GM18951 (cell line): ENCODE results near the gene MICAL2.

Experiments
- POLR2A ChIP-seq: IDR thresholded peaks from 4 replicates; pipeline ENCODE4 v1.6.1; 2011; ENCODE audit warnings: mild to moderate bottlenecking; ENCODE audit not compliant: insufficient read length, insufficient read depth; ENCODE audit errors: extremely low read depth
- in situ Hi-C: fragments of 300-500 bp; cut with MboI; formaldehyde crosslinking; loops from one replicate; pipeline ENCODE4 v1.12.0; 2022; ENCODE audit warnings: low sequenced_read_pairs, mixed read lengths, inconsistent platforms; ENCODE audit not compliant: unreplicated experiment

The MICAL2 gene

DNA sequence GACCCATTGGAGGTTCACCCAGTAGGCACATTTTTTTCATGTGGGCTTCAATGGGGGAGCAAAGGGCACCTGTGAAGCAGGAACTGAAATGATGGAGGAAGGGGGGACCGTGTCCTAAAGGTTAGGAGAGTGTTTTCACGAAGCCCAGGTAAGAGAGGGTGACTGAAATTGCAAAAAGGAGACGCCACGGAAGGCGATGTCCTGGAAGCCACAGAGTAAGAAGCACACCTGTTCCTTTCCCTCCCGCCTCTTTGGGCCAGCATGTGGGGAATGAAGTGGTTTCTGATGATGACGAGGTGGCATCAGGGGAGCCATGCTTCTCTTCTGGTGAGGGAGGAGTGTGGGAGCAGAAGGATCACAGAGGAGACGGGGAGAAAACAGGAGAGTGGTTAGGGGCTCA, 37.0 kb upstream of the MICAL2 start:
- no peak for TF ChIP-seq POLR2A
- in situ Hi-C loops = no loop called here

DNA sequence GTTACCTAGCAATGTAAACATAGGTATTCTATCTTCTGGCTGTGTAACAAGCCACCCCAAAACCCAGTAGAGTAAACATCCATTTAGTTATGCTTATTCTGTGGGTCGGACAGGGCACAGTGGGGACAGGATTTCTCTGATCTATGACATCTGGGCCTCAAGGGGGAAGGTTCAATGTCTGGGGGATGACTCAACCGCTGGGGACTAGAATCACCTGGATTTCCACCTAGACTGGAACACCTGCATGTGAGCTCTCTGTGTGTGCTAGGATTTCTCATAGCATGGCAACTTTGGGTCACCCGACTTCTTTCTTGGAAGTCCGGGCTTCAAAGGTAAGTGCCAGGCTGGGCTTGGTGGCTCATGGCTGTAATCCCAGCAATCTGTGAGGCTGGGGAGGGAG, 36.5 kb upstream of the MICAL2 start:
- TF ChIP-seq POLR2A = no peak
- in situ Hi-C loops = no loop called here

DNA sequence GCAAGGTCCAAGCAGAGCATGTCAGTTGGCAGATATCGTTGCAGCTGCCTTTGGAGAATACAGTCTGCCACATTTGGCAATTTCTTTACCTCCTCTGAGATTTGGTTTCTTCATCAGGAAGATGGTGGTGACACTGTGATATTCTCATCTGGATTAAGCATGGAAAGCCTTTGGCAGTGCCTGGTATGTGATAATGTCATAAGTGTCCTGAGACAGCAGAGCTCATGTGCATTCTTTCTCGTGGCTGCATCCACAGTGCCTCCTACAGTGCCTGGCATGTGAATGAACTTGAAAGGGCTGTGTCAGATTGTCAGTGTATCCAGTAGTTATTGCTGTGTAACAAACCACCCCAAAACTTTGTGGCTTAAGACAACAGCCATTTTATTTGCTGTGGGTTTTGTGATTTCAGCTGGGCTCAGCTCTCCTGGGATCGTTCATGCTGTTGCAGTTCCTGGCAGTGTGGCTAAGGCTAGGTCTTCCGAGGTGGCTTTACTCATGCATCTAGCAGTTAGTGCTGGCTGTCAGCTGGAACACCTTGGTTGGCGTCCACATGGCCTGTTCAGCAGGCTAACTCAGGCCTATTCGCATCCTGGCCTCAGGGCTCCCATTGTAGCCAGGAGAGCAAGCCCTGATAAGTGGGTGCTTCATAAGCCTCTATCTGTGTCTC, 35.7 kb upstream of the MICAL2 start:
- no peak for TF ChIP-seq POLR2A
- in situ Hi-C loops = no loop called here

DNA sequence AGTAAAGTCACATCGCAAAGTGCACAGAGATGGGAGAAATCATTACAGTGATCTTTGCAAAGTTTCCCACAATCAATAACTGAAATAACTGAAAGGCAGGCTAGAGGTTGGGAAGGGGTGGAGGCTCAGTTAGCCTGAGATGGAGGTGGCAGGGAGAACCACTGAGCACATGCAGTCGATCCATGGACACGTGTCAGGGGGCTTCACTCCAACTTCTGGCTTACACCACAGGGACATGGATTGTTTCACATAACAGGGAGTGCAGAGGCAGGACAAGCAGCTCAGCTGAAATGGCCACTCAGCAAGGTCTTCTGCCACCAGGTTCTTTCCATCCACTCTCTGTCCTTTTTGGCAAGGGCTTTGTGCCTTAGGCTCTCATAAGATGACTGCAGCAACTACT, 35.1 kb upstream of the MICAL2 start:
- no peak for TF ChIP-seq POLR2A
- in situ Hi-C loops = no loop called here

DNA sequence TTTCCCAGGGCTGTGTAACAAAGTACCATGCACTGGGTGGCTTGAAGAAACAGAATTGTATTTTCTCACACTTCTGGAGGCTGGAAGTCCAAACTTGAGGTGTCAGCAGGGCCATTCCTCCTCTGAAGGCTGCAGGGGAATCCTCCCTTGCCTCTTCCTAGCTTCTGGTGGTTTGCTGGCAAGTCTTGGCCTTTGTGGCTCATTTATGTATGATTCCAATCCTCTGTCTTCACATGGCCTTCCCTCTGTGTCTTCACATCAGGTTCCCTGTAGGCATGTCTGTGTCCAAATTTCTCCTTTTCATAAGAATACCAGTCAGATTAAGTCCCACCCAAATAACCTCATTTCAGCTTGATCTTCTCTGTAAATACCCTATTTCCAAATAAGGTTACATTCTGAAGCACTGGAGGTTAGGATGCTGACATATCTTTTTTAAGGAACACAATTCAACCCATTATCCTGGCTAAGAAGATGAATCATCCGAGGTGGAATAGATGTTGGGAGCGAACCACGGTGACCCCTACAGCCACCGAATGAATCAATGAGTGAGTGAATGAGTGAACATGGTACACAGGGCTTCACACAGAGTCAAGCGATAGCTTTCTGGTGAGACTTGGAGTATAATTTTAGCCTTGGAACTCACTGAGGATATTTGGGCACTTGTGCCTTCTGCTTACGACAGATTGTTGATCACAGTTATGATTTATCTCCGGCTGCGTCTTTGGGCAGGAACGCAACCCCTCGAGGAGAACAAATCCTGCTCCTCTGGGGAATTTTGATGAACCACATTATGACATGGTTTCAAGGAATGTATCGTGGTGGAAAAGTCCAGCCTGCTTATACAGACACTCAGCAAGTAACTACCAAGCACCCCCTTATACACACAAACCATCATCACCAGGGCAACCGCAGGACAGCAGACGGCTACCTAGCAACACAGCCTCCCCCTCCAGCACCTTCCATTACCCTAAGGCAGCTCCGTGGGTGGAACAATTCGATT, 34.3 kb upstream of the MICAL2 start:
- no peak for TF ChIP-seq POLR2A
- in situ Hi-C loops = no loop called here

DNA sequence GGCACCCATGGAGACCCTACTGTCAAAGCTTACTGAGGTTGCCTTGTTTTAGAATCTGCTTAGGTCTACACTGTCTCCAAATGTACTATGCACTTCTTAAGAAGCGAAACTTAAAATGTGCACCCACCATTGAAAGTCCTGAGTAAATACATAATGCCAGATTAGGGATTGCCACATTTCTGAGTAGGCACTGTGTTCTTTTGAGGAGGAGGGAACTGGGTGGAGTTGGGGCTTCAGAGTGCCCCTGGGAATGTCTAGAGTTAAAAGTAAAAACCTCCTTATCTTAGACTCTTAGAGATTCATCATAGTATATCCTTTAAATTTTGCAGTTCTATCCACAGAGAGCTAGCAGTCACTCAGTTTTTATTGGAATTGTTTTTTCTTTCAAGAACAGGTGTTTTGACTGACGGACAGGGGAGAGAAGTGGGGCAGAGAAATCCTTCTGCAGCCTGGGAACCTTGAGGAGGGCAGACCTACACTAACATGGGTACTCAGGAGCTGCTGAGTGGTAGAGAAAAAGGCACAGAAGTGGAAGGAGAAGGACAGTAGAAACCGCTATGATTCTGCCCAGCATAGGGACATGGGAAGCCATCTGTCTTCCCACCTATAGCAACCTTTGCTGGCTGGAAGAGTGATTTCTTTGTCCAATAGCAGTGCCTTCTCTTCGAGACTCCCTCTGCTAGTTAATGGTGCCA, 33.4 kb upstream of the MICAL2 start:
- TF ChIP-seq POLR2A = no peak
- in situ Hi-C loops = no loop called here

DNA sequence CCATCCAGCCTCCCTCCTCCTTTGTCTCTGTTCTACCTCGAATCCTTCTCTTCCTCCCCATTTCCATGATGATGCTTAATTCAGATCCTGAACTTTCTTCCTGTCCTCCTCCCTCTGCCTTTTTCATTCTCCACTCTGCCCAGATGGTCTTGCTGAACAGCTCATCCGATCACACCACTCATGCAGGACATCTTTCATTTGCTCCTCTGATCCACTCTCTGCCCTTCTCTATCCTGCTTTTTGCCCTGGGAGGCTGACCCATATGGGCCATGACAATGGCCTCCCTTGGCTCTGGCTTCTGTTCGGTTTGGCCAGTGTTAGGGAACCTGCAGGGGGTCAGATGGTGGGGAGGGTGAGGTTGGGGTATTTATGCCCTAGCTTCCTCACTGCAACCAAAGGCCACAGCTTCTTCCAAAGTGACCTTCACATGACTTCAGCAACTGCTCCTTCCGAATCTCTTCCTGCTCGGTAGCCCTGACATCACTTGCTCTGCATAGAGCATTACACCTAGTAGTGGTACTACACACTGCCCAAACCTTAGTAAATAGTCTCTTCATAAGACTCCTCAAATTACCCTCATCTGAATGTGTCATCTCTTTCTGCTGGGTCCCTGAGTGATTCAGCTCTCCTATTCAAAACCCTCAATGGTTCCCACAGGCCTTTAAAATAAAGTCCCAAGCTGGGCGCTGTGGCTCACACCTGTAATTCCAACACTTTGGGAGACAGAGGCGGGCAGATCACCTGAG, 32.7 kb upstream of the MICAL2 start:
- in situ Hi-C loops = no loop called here
- no peak for TF ChIP-seq POLR2A

DNA sequence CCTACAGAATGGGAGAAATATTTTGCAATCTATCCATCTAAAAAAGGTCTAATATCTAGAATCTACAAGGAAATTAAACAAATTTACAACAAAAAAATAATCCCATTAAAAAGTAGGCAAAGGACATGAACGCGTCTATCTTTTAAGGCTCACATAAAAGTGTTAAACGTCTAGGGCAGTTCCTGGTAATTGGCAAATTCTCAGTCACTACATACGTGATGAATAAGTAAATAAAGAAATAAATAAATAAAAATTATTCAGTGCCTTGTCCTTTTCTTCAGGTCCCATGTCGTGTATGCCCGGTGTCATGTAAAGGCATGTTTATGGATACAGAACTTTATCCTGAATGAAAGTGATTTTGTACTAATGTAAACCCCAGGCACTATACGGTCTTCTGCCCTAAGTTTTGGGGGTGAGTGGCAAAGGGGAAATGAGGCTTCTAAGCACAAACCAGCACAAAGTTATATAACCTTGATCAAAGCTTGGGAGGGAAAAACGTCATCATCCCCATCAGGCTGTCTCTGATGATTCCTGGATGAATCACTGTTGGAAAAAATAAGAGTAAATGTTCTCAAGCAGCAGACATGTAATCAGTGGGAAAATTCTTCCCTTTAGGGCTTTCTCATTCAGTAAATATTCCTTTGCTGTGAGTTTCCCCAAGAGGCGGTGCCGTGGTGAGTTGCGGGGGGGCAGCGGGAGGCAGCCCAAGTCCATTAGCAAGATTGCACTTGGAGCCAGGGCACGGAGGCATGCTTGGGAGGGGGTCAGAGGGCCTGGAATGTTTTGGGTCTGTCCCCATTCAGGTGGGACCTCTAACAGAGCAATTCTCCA, 30.4 kb upstream of the MICAL2 start:
- in situ Hi-C loops = no loop called here
- TF ChIP-seq POLR2A = no peak

DNA sequence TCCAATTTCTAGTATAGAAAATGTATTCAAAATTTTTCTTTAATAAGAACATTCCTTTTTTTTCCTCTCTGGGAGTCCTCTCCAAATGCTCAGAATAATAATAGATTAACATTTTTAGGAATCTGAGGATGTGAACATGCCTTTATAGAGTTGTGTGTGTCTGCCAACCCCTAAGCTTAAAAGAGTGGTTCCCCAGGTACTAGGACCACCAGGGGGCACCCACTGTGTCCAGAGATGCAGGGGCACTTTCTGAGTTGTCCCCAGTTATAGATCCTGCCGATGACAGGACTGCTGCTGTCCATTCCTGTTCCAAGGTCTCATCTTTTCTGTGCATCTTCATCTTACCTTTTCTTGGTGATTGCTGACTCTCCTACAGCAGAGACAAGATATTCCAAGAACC, 27.0 kb upstream of the MICAL2 start:
- no peak for TF ChIP-seq POLR2A
- in situ Hi-C loops = no loop called here

DNA sequence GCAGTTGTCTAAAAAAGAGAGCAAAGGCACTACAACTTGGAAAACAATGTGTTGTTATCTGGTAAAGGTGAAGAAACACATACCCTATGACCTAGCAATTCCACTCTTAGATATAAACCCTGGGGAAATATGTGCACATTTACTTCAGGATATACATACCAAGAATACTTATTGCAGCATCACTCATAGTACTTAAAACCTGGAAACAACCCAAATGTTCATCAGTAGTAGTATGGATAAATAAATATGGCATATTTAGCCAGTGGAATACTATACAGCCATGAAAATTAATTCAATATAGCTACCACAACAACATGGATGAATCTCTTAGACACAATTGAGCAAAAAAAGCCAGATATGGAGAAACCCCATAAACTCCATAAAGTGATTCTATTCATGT, 26.1 kb upstream of the MICAL2 start:
- no peak for TF ChIP-seq POLR2A
- in situ Hi-C loops = no loop called here

DNA sequence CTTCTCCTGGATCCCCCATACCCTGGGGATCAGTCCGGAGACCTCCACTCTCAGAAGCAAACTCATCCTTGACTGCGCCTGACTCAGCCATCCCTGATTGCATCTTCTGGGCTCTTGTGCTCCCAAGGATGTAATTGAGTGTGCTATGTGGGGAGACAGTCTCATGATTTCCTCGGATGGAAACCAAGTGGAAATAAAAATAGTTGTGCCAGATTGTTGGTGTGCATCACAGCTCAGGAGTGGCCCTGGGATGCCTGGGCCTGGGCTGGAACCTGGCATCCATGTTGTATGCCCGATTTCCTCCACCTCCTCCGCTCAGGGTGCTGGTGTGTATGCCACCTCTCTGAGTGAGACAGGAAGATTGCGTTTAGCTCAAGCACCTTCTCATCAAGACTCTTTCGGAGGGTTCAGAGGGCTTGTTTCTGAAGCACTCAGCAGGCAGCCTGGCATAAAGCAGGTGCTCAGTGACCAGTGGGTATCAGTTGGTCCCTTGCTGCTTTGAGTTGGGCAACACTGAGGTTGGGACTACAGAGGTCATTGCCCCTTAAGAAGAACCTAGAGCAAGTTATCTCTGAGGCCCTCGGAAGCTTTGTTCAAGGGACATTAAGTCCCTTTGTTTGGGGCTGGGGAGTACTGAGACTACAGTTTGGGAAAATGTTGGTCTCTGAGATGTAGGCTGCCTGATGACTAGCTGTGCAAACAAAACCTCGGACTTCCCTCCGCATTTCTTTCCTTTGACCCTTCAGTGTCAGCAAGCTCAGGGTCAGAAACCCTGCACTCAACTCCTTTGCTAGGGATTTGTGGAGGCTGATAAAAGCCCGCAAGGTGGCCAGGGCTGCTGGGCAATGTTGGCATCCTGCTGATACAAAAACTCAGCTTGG, 24.8 kb upstream of the MICAL2 start:
- in situ Hi-C loops = no loop called here
- no peak for TF ChIP-seq POLR2A
